Mesendoderm (in vitro differentiated cells): Measurements from ENCODE around the gene IL20. TPM values are rescaled to one million over a fixed set of nuclear protein-coding genes. Genes with fewer than 3 reads are reported as not detected.

Experiments
- DNase-seq: peaks from one replicate; pipeline ENCODE4 v3.0.0; 2013
- H2AK5ac ChIP-seq: 2 replicates; pipeline ENCODE4 v1.6.1; 2013; ENCODE audit warnings: low read length, inconsistent platforms
- H2BK120ac ChIP-seq: 2 replicates; pipeline ENCODE4 v1.6.1; 2013; ENCODE audit warnings: low read depth, mild to moderate bottlenecking, low read length, moderate library complexity, mixed read lengths
- H2BK15ac ChIP-seq: replicated peaks from 2 replicates; pipeline ENCODE4 v1.6.1; 2013; ENCODE audit warnings: low read depth, mild to moderate bottlenecking, moderate library complexity
- H2BK5ac ChIP-seq: 2 replicates; pipeline ENCODE4 v1.6.1; 2013; ENCODE audit warnings: low read length, inconsistent platforms
- H3K18ac ChIP-seq: 2 replicates; pipeline ENCODE4 v1.6.1; 2013; ENCODE audit warnings: mild to moderate bottlenecking, low read length, mixed read lengths
- H3K23ac ChIP-seq: one replicate; pipeline ENCODE4 v1.6.1; 2013; ENCODE audit warnings: low read length
- H3K27ac ChIP-seq: 2 replicates; pipeline ENCODE4 v1.5.1; 2013; ENCODE audit warnings: low read depth, mild to moderate bottlenecking, inconsistent platforms, low read length, moderate library complexity
- H3K27me3 ChIP-seq: 2 replicates; pipeline ENCODE4 v1.6.1; 2013; ENCODE audit warnings: low read length, control low read depth, mild to moderate bottlenecking, inconsistent platforms; ENCODE audit not compliant: insufficient read depth, poor library complexity
- H3K36me3 ChIP-seq: 2 replicates; pipeline ENCODE4 v1.6.1; 2013; ENCODE audit warnings: low read length, inconsistent platforms; ENCODE audit not compliant: control insufficient read depth, insufficient read depth
- H3K4ac ChIP-seq: one replicate; pipeline ENCODE4 v1.6.1; 2013; ENCODE audit warnings: low read depth, mild to moderate bottlenecking, low read length, moderate library complexity
- H3K4me1 ChIP-seq: 2 replicates; pipeline ENCODE4 v1.6.1; 2013; ENCODE audit warnings: low read depth, low read length, inconsistent platforms; ENCODE audit not compliant: control insufficient read depth
- H3K4me2 ChIP-seq: 2 replicates; pipeline ENCODE4 v1.6.1; 2013; ENCODE audit warnings: low read length
- H3K4me3 ChIP-seq: 2 replicates; pipeline ENCODE4 v1.5.1; 2013; ENCODE audit warnings: mild to moderate bottlenecking, low read length
- H3K56ac ChIP-seq: one replicate; pipeline ENCODE4 v1.6.1; 2013; ENCODE audit warnings: low read length
- H3K79me1 ChIP-seq: 2 replicates; pipeline ENCODE4 v1.6.1; 2013; ENCODE audit warnings: low read length, inconsistent platforms
- H3K79me2 ChIP-seq: 2 replicates; pipeline ENCODE4 v1.6.1; 2013; ENCODE audit warnings: mild to moderate bottlenecking, low read length; ENCODE audit not compliant: control insufficient read depth, insufficient read depth
- H3K9ac ChIP-seq: 2 replicates; pipeline ENCODE4 v1.6.1; 2013; ENCODE audit warnings: low read length, inconsistent platforms
- H4K5ac ChIP-seq: one replicate; pipeline ENCODE4 v1.6.1; 2013; ENCODE audit warnings: low read length
- H4K8ac ChIP-seq: one replicate; pipeline ENCODE4 v1.6.1; 2013; ENCODE audit warnings: low read depth, mild to moderate bottlenecking, control low read depth, low read length, moderate library complexity
- WGBS: extraction: QIAGEN DNeasy Blood & Tissue Kit; methylation state at CpG from one replicate; pipeline ENCODE4 v1.1.7; 2013; ENCODE audit warnings: low lambda C conversion rate, missing lambda C conversion rate; ENCODE audit not compliant: insufficient coverage; ENCODE audit errors: extremely low coverage; 5-methylcytosine and 5-hydroxymethylcytosine counted together
- polyA plus RNA-seq, 2 experiments: library from polyadenylated mRNA; stranded (reverse); fragments of 200-250 nt; gene quantifications; one replicate each; pipeline ENCODE4 v1.2.3, GENCODE V29; 2013

Gene IL20, protein sequence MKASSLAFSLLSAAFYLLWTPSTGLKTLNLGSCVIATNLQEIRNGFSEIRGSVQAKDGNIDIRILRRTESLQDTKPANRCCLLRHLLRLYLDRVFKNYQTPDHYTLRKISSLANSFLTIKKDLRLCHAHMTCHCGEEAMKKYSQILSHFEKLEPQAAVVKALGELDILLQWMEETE
- not detected for polyA plus RNA-seq (2013, experiment 1 of 2)
- polyA plus RNA-seq (2013, experiment 2 of 2): not detected

DNA sequence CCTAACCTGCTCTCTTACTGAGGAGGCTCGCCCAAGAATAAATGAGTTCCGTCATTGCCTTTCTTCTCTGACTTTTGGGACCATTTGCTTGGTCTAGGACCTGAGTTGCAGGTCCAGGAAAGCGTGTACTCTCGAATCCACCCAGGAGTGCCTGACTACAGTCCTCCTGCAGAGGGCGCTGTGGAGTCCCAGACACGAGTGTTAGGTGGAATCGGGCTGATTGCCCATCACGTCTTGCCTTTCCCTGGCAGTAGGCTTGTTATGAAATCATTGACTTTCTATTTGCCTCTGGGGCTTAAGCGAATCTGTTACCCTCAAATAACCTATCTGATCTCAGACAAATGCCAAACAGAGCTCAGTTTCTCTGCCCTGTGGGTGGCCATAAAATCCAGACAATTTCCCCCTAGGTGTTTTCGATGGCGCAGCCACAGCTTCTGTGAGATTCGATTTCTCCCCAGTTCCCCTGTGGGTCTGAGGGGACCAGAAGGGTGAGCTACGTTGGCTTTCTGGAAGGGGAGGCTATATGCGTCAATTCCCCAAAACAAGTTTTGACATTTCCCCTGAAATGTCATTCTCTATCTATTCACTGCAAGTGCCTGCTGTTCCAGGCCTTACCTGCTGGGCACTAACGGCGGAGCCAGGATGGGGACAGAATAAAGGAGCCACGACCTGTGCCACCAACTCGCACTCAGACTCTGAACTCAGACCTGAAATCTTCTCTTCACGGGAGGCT lies at the start of gene IL20:
Gene IL20, plus strand, starts transcription at position 685 of the 733 bp plus-strand sequence. CDS start 230 bp downstream, outside the sequence.
- H2AK5ac ChIP-seq: no peak within 1 kb of the TSS
- H3K36me3 ChIP-seq: no peaks in the 10 kb centered on the region
- H3K4me2 ChIP-seq: no peak within 1 kb of the TSS
- H2BK15ac ChIP-seq: no peak within 1 kb of the TSS
- WGBS: no CpG with 5 or more reads among the region's 19 CpGs
- H3K79me1 ChIP-seq: no peaks in the 10 kb centered on the region
- H2BK5ac ChIP-seq: no peak within 1 kb of the TSS
- H3K4me3 ChIP-seq: no peak within 1 kb of the TSS
- H2BK120ac ChIP-seq: no peak within 1 kb of the TSS
- no peak within 1 kb of the TSS for H3K23ac ChIP-seq
- no peak within 1 kb of the TSS for H3K4ac ChIP-seq
- H3K18ac ChIP-seq: no peak within 1 kb of the TSS
- no peak within 1 kb of the TSS for H4K8ac ChIP-seq
- H3K4me1 ChIP-seq: no peaks in the 10 kb centered on the region
- H3K27me3 ChIP-seq: no peaks in the 10 kb centered on the region
- peak; percentile 80 for DNase-seq
- H3K79me2 ChIP-seq: no peaks in the 10 kb centered on the region
- H3K56ac ChIP-seq: no peak within 1 kb of the TSS
- no peak within 1 kb of the TSS for H4K5ac ChIP-seq
- no peak within 1 kb of the TSS for H3K9ac ChIP-seq
- no peak within 1 kb of the TSS for H3K27ac ChIP-seq

DNA sequence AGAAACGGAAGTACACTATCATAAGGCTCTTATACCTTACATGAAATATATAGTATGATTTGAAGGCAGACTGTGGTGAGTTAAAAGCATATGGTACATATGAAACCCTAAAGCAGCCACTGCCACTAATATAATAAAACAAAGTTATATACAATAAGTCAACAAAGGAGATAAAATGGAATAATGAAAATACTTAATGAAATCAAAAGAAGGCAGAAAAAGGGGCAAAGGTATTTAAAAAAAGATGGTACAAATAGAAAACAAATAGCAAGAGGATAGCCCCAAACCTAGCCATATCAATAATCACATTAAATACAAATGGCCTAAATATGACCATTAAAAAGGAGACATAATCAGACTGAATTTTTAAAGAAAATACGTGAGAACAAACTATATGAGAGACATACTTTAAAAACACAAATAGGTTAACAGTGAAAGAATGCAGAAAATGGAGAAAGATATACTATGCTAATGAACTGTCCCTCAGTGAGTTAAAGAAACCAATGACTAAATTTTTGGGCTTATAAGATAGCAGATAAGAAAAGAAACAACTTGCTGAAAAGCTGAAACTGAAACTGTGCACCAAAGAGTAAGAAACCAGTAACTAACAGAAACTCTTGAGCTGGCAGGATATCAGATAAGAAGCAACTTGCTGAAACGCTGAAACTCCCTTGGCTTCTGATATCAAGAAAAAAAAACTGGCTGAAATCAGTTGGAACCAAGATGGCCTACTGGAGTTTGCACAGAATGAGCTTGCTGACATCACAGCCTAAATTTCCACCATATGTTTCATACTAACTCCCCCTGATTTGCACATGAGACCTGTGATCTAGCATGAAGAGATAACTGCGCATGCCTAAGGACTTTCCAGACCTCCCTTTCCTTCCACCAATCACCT lies 48.8 kb upstream of the IL20 start:
- Histone ChIP-seq H3K79me2 (no peaks in the 10 kb centered on the region), H3K56ac (no peak overlapping the region), H4K5ac (no peak overlapping the region), H3K36me3 (no peaks in the 10 kb centered on the region), H3K79me1 (no peaks in the 10 kb centered on the region), H2BK120ac (no peak overlapping the region), H3K27me3 (no peaks in the 10 kb centered on the region), H3K18ac (no peak overlapping the region), H2BK5ac (no peak overlapping the region), H3K4me1 (no peaks in the 10 kb centered on the region), H3K9ac (no peak overlapping the region), H2AK5ac (no peak overlapping the region), H2BK15ac (no peak overlapping the region), H3K23ac (no peak overlapping the region), H3K27ac (no peak overlapping the region), H4K8ac (no peak overlapping the region), H3K4me3 (no peak overlapping the region), H3K4me2 (no peak overlapping the region), H3K4ac (no peak overlapping the region)
- no peak for DNase-seq
- WGBS: 100% methylated on average over 1 of the region's 4 CpGs

DNA sequence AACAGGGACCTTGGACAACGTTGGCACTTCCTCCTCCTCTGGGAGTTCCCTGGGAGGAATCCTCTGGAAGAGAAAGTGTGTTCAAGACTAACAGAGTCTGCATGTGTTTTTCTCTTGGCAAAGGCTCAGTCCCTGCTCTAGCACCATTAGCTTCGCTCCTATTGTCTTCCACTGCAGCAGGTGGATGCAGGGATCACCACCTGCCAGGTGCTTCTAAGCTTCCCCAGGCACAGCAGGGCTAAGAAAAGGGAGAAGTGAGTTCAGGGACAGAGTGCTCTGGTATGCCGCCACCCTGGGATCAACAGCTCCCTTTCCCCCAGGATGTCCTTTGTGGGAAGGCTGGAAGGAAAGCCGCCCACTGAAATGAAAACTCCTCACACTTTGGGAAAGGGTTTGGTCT lies 43.9 kb upstream of the IL20 start:
- Histone ChIP-seq H3K4ac (no peak overlapping the region), H3K27ac (no peak overlapping the region), H2BK120ac (no peak overlapping the region), H3K18ac (no peak overlapping the region), H3K36me3 (no peaks in the 10 kb centered on the region), H3K79me2 (no peaks in the 10 kb centered on the region), H2BK5ac (no peak overlapping the region), H4K8ac (no peak overlapping the region), H3K9ac (no peak overlapping the region), H3K79me1 (no peaks in the 10 kb centered on the region), H3K23ac (no peak overlapping the region), H3K4me3 (no peak overlapping the region), H2AK5ac (no peak overlapping the region), H3K4me2 (no peak overlapping the region), H3K4me1 (no peaks in the 10 kb centered on the region), H2BK15ac (no peak overlapping the region), H4K5ac (no peak overlapping the region), H3K56ac (no peak overlapping the region), H3K27me3 (no peaks in the 10 kb centered on the region)
- no CpG with 5 or more reads among the region's 4 CpGs for WGBS
- no peak for DNase-seq

DNA sequence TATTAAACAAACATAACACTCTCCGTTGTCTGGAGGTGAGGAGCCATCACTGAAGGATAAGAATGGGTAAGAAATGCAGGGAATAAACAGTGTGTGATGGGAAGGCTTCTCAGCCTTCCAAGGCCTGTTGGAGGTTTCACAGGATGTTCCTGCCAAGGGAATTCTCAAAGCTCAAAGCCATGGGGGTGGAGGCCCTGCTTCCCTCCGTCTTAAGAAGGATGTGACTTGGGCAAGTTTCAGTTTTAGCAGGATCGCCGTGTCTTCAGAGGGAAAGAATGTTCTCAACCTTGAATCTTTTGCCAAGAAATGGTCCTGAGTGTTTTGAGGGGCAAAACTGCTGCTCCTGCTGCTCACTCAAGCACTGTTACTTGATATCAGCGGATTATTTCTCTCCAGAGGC lies 41.7 kb upstream of the IL20 start:
- H2AK5ac ChIP-seq: no peak overlapping the region
- H3K4me3 ChIP-seq: no peak overlapping the region
- no peak overlapping the region for H2BK120ac ChIP-seq
- no peaks in the 10 kb centered on the region for H3K79me2 ChIP-seq
- DNase-seq: no peak
- H3K9ac ChIP-seq: no peak overlapping the region
- no peaks in the 10 kb centered on the region for H3K4me1 ChIP-seq
- no peak overlapping the region for H3K27ac ChIP-seq
- H4K8ac ChIP-seq: no peak overlapping the region
- no peak overlapping the region for H3K23ac ChIP-seq
- no peaks in the 10 kb centered on the region for H3K36me3 ChIP-seq
- no peak overlapping the region for H3K18ac ChIP-seq
- H3K4ac ChIP-seq: no peak overlapping the region
- H4K5ac ChIP-seq: no peak overlapping the region
- no peaks in the 10 kb centered on the region for H3K79me1 ChIP-seq
- WGBS: no CpG with 5 or more reads among the region's 5 CpGs
- no peaks in the 10 kb centered on the region for H3K27me3 ChIP-seq
- H3K56ac ChIP-seq: no peak overlapping the region
- H2BK15ac ChIP-seq: no peak overlapping the region
- no peak overlapping the region for H2BK5ac ChIP-seq
- H3K4me2 ChIP-seq: no peak overlapping the region

DNA sequence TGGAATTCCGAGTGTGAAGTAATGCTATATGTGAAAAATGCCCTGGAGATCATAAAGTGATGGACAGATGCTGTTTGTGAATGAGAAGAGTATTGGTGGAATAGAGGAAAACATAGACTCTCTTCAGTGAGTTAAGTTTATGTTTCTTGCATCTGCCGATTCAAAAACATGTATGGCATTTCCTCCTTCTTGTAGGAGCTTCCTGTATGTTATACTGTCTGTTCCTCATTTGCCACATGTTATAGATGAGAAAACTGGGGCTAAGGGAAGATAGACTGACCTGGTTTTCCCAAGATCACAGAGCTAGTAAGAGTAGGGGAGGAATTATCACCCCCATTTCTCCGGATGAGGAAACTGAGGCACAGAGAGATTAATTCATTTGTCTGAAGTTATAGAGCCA lies 41.1 kb upstream of the IL20 start:
- DNase-seq: no peak
- no peaks in the 10 kb centered on the region for H3K79me1 ChIP-seq
- H3K56ac ChIP-seq: no peak overlapping the region
- no peak overlapping the region for H3K4me3 ChIP-seq
- no peak overlapping the region for H4K8ac ChIP-seq
- H2BK120ac ChIP-seq: no peak overlapping the region
- no peaks in the 10 kb centered on the region for H3K27me3 ChIP-seq
- no peaks in the 10 kb centered on the region for H3K36me3 ChIP-seq
- H3K9ac ChIP-seq: no peak overlapping the region
- H4K5ac ChIP-seq: no peak overlapping the region
- no peak overlapping the region for H3K23ac ChIP-seq
- H3K4ac ChIP-seq: no peak overlapping the region
- no peak overlapping the region for H2BK15ac ChIP-seq
- WGBS: no CpG with 5 or more reads among the region's 3 CpGs
- no peak overlapping the region for H3K4me2 ChIP-seq
- H2AK5ac ChIP-seq: no peak overlapping the region
- no peaks in the 10 kb centered on the region for H3K4me1 ChIP-seq
- no peak overlapping the region for H3K27ac ChIP-seq
- H3K79me2 ChIP-seq: no peaks in the 10 kb centered on the region
- H3K18ac ChIP-seq: no peak overlapping the region
- H2BK5ac ChIP-seq: no peak overlapping the region
